Liver (tissue), 3 donors: ENCODE results near the gene RGS17.

Experiments used
- ATF3 ChIP-seq: IDR thresholded peaks from 2 replicates; pipeline ENCODE4 v1.6.1; 2016; ENCODE audit warnings: antibody characterized with exemption
- CTCF ChIP-seq: fragments of 150-350 bp; IDR thresholded peaks from 2 replicates; pipeline ENCODE4 v1.5.1; 2017; ENCODE audit warnings: improper control_type of control experiment, low read depth, low read length; ENCODE audit not compliant: missing input control
- FOXA2 ChIP-seq: IDR thresholded peaks from 2 replicates; pipeline ENCODE4 v1.6.1; 2016; ENCODE audit warnings: antibody characterized with exemption
- GABPA ChIP-seq, 2 donors: IDR thresholded peaks in 1 of 2; conservative IDR thresholded peaks in 1 of 2; 2 replicates each; pipeline ENCODE4 v1.6.1; 2016; ENCODE audit warnings: antibody characterized with exemption in 2 of 2, mild to moderate bottlenecking in 1 of 2, moderate library complexity in 1 of 2
- HNF4G ChIP-seq: IDR thresholded peaks from 2 replicates; pipeline ENCODE4 v1.6.1; 2016; ENCODE audit warnings: antibody characterized with exemption
- JUND ChIP-seq, 2 donors: IDR thresholded peaks; 2 replicates each; pipeline ENCODE4 v1.6.1; 2016; ENCODE audit warnings: antibody characterized with exemption in 2 of 2
- MAX ChIP-seq: IDR thresholded peaks from 2 replicates; pipeline ENCODE4 v1.6.1; 2016; ENCODE audit warnings: antibody characterized with exemption
- RAD21 ChIP-seq, 2 donors: IDR thresholded peaks; 2 replicates each; pipeline ENCODE4 v1.6.1; 2016; ENCODE audit warnings: antibody characterized with exemption in 2 of 2, mild to moderate bottlenecking in 2 of 2
- REST ChIP-seq: IDR thresholded peaks from 2 replicates; pipeline ENCODE4 v1.6.1; 2016; ENCODE audit warnings: antibody characterized with exemption, mild to moderate bottlenecking
- SP1 ChIP-seq: IDR thresholded peaks from 2 replicates; pipeline ENCODE4 v1.6.1; 2018; ENCODE audit warnings: antibody characterized with exemption, mild to moderate bottlenecking
- TAF1 ChIP-seq: conservative IDR thresholded peaks from 2 replicates; pipeline ENCODE4 v1.6.1; 2016; ENCODE audit warnings: antibody characterized with exemption, mild to moderate bottlenecking
- YY1 ChIP-seq: IDR thresholded peaks from 2 replicates; pipeline ENCODE4 v1.6.1; 2016; ENCODE audit warnings: antibody characterized with exemption, mild to moderate bottlenecking
- ZBTB33 ChIP-seq: IDR thresholded peaks from 2 replicates; pipeline ENCODE4 v1.6.1; 2016; ENCODE audit warnings: antibody characterized with exemption
- donor health status: healthy.
- donor health status: healthy.

- TF ChIP-seq ZBTB33 = no peak
- TF ChIP-seq GABPA (IDR thresholded peaks at IDR 0.05 in 1 of 2, conservative IDR thresholded peaks at IDR 0.05 in 1 of 2) = no peak
- no peak for TF ChIP-seq CTCF
- no peak for TF ChIP-seq TAF1
- TF ChIP-seq YY1 = no peak
- TF ChIP-seq REST = no peak
- no peak for TF ChIP-seq FOXA2
- TF ChIP-seq HNF4G = no peak
- TF ChIP-seq RAD21 (IDR thresholded peaks at IDR 0.05) = no peak
- TF ChIP-seq SP1 = no peak
- no peak for TF ChIP-seq JUND (IDR thresholded peaks at IDR 0.05)
- no peak for TF ChIP-seq MAX
- TF ChIP-seq ATF3 = no peak
These were observed 7.3 kb downstream of the RGS17 start for GRCh38 chr6:153123801-153124200.
